ENCODE data around the gene ATMIN.

ATMIN gene

GRCh38 chr16:81060576-81061306, 25.1 kb downstream of the ATMIN start:
- Histone ChIP-seq H3K27me3 (no peaks in the 10 kb centered on the region), H3K4me3 (no peak overlapping the region), H3K4me2 (peak overlapping the region; percentile 78), H3K9ac (no peak overlapping the region), H4K20me1 (no peaks in the 10 kb centered on the region), H3K36me3 (no peaks in the 10 kb centered on the region), H3K9me3 (no peaks in the 10 kb centered on the region), H3K27ac (no peak overlapping the region), H3K4me1 (peaks cover 19% of the 10 kb centered on the region)
- TF ChIP-seq Cebpa-rat (IDR thresholded peaks at IDR 0.05): no peak

- H4K20me1 ChIP-seq: no peaks in the 10 kb centered on the region
- H3K36me3 ChIP-seq: no peaks in the 10 kb centered on the region
- H3K27ac ChIP-seq: no peak overlapping the region
- no peaks in the 10 kb centered on the region for H3K9me3 ChIP-seq
- peaks cover 24% of the 10 kb centered on the region for H3K4me1 ChIP-seq
- no peak overlapping the region for H3K9ac ChIP-seq
- no peak for TF ChIP-seq Cebpa-rat (IDR thresholded peaks at IDR 0.05)
- no peak overlapping the region for H3K4me3 ChIP-seq
- H3K27me3 ChIP-seq: no peaks in the 10 kb centered on the region
- peak overlapping the region; percentile 78 for H3K4me2 ChIP-seq
Measured at GRCh38 chr16:81061307-81061640, 25.6 kb downstream of the ATMIN start.

GRCh38 chr16:81061871-81062608, 26.4 kb downstream of the ATMIN start:
- Histone ChIP-seq H3K4me1 (peaks cover 32% of the 10 kb centered on the region), H3K4me3 (no peak overlapping the region), H3K27me3 (no peaks in the 10 kb centered on the region), H4K20me1 (no peaks in the 10 kb centered on the region), H3K27ac (no peak overlapping the region), H3K36me3 (no peaks in the 10 kb centered on the region), H3K4me2 (peak overlapping the region; percentile 78; the same call in 1 of the 2 replicates), H3K9me3 (no peaks in the 10 kb centered on the region), H3K9ac (no peak overlapping the region)
- TF ChIP-seq Cebpa-rat (IDR thresholded peaks at IDR 0.05): no peak

- Histone ChIP-seq H4K20me1 (no peaks in the 10 kb centered on the region), H3K9me3 (no peaks in the 10 kb centered on the region), H3K27ac (no peak overlapping the region), H3K4me3 (no peak overlapping the region), H3K4me1 (peaks cover 15% of the 10 kb centered on the region), H3K36me3 (no peaks in the 10 kb centered on the region), H3K4me2 (peak overlapping the region; percentile 17), H3K27me3 (no peaks in the 10 kb centered on the region), H3K9ac (no peak overlapping the region)
- no peak for TF ChIP-seq Cebpa-rat (IDR thresholded peaks at IDR 0.05)
Measured at GRCh38 chr16:81066681-81067080, 31.0 kb downstream of the ATMIN start.

GRCh38 chr16:81067166-81067565, 31.5 kb downstream of the ATMIN start:
- H3K36me3 ChIP-seq: no peaks in the 10 kb centered on the region
- H3K4me3 ChIP-seq: no peak overlapping the region
- H3K27ac ChIP-seq: no peak overlapping the region
- no peaks in the 10 kb centered on the region for H3K27me3 ChIP-seq
- H4K20me1 ChIP-seq: no peaks in the 10 kb centered on the region
- no peak overlapping the region for H3K4me2 ChIP-seq
- H3K4me1 ChIP-seq: peaks cover 12% of the 10 kb centered on the region
- H3K9ac ChIP-seq: no peak overlapping the region
- no peak for TF ChIP-seq Cebpa-rat (IDR thresholded peaks at IDR 0.05)
- H3K9me3 ChIP-seq: no peaks in the 10 kb centered on the region

GRCh38 chr16:81069063-81069462, 33.4 kb downstream of the ATMIN start:
- Histone ChIP-seq H3K36me3 (no peaks in the 10 kb centered on the region), H3K27me3 (no peaks in the 10 kb centered on the region), H3K4me3 (no peak overlapping the region), H4K20me1 (no peaks in the 10 kb centered on the region), H3K4me1 (peaks cover 12% of the 10 kb centered on the region), H3K27ac (no peak overlapping the region), H3K9ac (no peak overlapping the region), H3K9me3 (no peaks in the 10 kb centered on the region), H3K4me2 (no peak overlapping the region)
- TF ChIP-seq Cebpa-rat (IDR thresholded peaks at IDR 0.05): no peak

GRCh38 chr16:81070979-81071378, 35.3 kb downstream of the ATMIN start:
- H3K27ac ChIP-seq: no peak overlapping the region
- peaks cover 12% of the 10 kb centered on the region for H3K4me1 ChIP-seq
- no peak for TF ChIP-seq Cebpa-rat (IDR thresholded peaks at IDR 0.05)

GRCh38 chr16:81071805-81072204, 36.2 kb downstream of the ATMIN start:
- Histone ChIP-seq H3K36me3 (no peaks in the 10 kb centered on the region), H3K9ac (no peak overlapping the region), H3K27ac (no peak overlapping the region), H3K4me2 (no peak overlapping the region), H3K9me3 (no peaks in the 10 kb centered on the region), H3K4me1 (peaks cover 8% of the 10 kb centered on the region), H3K27me3 (no peaks in the 10 kb centered on the region), H3K4me3 (no peak overlapping the region), H4K20me1 (no peaks in the 10 kb centered on the region)
- no peak for TF ChIP-seq Cebpa-rat (IDR thresholded peaks at IDR 0.05)

More at GRCh38 chr16:81070979-81071378, 35.3 kb downstream of the ATMIN start:
- Histone ChIP-seq H3K9me3 (no peaks in the 10 kb centered on the region), H3K9ac (no peak overlapping the region), H3K4me3 (no peak overlapping the region), H4K20me1 (no peaks in the 10 kb centered on the region), H3K36me3 (no peaks in the 10 kb centered on the region), H3K27me3 (no peaks in the 10 kb centered on the region), H3K4me2 (no peak overlapping the region)

GRCh38 chr16:81073560-81074330, 38.1 kb downstream of the ATMIN start:
- no peak overlapping the region for H3K27ac ChIP-seq
- no peak for TF ChIP-seq Cebpa-rat (IDR thresholded peaks at IDR 0.05)
- no peaks in the 10 kb centered on the region for H3K36me3 ChIP-seq

More at GRCh38 chr16:81073560-81074330, 38.1 kb downstream of the ATMIN start:
- no peaks in the 10 kb centered on the region for H4K20me1 ChIP-seq
- H3K4me1 ChIP-seq: peaks cover 17% of the 10 kb centered on the region
- no peaks in the 10 kb centered on the region for H3K27me3 ChIP-seq
- H3K4me3 ChIP-seq: no peak overlapping the region
- H3K9ac ChIP-seq: no peak overlapping the region
- no peaks in the 10 kb centered on the region for H3K9me3 ChIP-seq
- H3K4me2 ChIP-seq: no peak overlapping the region

Measured in BLaER1 (cell line).